NCI-H1694 treated with DMSO at 0.1 percent for 48 hours (cell line): Measurements from ENCODE around the gene SLC22A16.
"Not testable (repeated sequence)": the region's sequence is repeated elsewhere in the genome, so short reads cannot be mapped to it uniquely, and the experiment has no call there.

Experiments used
- DNase-seq: peaks from one replicate; lab custom pipeline; 2025; lab: John Stamatoyannopoulos, UW

SLC22A16 gene

GRCh38 chr6:110490110-110490509 lies 13.7 kb upstream of the SLC22A16 start:
- DNase-seq = no peak

- DNase-seq = no peak
Measured at GRCh38 chr6:110488606-110489190, 12.3 kb upstream of the SLC22A16 start.

DNA sequence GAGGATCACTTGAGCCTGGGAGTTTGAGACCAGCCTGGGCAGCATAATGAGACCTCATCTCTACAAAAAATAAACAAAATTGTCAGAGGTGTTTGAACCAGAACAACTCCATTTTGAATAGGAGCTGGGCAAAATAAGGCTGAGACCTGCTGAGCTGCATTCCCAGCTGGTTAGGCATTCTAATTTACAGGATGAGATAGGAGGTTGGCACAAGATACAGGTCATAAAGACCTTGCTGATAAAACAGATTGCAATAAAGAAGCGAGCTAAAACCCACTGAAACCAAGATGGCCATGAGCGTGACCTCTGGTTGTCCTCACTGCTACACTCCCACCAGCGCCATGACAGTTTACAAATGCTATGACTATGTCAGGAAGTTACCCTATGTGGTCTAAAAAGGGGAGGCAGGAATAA lies 11.6 kb upstream of the SLC22A16 start:
- DNase-seq = not testable (repeated sequence)

- DNase-seq = no peak
Measured at GRCh38 chr6:110486756-110487155, 10.3 kb upstream of the SLC22A16 start.

DNA sequence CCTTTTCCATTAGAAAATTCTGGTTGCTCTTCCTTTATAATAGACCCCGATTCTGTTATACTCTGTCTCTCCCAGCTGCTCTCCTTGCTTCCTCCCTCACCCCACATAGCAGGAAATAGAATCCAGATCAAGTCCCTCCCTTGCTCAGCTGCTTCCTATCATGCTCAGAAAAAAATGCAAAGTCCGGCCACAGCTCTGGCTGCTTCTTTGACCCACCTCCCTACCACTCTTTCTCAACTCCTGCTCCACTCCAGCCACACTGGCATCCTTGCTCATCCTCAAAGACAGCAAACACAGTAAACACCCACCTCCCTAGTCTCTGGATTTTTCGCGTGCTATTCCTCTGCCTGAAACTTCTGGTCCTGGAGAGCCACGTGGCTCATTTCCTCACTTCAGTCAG lies 9.1 kb upstream of the SLC22A16 start:
- no peak for DNase-seq

- DNase-seq = no peak
Measured at GRCh38 chr6:110484321-110484720, 7.9 kb upstream of the SLC22A16 start.

GRCh38 chr6:110482774-110483400 lies 6.5 kb upstream of the SLC22A16 start:
- no peak for DNase-seq

GRCh38 chr6:110481081-110481480 lies 4.7 kb upstream of the SLC22A16 start:
- DNase-seq = no peak

GRCh38 chr6:110475066-110475653 lies 1.3 kb downstream of the SLC22A16 start:
- no peak for DNase-seq

GRCh38 chr6:110474500-110474899 lies 1.9 kb downstream of the SLC22A16 start:
- DNase-seq = no peak

DNA sequence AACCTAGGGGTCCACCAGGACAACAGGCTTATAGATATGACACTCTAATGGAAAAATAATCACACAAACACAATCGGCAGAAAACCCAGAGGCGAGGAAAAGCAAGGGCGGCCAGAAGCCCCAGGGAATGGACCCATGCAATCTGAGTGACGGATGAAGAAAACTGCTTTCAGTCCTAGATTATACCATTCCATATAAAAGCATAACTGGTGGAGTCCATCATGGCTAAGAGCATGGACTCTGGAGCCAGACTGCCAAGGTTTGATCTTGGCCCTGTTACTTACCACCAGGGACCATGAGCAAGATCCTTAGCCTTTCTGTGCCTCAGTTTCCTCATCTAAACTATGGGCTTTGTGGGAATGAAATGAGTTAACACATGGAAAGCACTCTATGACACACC lies 3.7 kb downstream of the SLC22A16 start:
- DNase-seq = no peak

DNA sequence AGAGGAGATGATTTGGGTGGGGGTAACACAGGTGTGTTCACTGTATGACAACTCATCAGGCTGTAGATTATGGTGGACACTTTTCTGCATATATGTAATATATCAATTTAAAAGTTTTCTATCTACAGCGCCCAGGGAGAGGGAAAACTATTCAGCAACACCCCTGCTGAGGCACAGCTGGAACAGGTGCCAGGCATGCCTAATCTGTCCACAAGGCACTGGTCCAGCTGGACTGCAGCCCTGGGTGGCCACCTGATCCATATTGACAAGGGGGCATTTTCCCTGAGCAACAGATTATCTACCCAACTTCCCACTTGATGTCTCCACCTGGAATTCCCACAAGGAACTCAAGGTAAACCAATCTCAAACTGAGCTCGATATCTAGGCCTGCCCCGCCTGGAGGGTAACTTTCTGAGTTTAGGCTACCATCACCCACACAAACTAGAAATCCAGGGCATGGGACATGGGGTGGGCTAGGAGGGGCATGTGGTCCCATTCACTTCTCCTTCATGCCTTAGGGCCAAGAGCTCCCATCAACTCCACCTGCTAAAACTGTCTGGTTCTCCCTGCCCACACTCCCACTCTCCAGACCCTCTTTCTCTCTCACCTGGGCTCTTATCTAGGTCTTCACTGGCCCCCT lies 4.6 kb downstream of the SLC22A16 start:
- no peak for DNase-seq

DNA sequence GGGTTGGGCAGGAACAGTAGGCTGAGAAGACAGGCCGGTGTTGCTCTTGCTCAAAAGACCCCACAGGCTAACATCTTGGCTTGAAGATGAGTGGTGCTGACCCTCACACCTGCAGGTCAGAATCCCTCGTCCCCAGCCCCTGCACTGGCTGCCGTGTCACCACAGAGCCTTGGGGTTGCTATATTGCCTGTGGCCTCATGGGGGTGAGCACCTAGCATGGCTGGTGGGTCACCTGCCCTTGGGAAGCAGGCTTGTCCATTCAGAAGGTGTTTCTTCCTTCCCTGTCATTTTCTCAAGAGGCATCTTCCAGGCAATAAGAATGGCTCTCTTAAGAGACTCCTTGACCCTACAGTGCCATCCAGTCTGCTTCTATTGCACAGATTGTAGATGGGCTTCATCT lies 7.7 kb downstream of the SLC22A16 start:
- no peak for DNase-seq

DNA sequence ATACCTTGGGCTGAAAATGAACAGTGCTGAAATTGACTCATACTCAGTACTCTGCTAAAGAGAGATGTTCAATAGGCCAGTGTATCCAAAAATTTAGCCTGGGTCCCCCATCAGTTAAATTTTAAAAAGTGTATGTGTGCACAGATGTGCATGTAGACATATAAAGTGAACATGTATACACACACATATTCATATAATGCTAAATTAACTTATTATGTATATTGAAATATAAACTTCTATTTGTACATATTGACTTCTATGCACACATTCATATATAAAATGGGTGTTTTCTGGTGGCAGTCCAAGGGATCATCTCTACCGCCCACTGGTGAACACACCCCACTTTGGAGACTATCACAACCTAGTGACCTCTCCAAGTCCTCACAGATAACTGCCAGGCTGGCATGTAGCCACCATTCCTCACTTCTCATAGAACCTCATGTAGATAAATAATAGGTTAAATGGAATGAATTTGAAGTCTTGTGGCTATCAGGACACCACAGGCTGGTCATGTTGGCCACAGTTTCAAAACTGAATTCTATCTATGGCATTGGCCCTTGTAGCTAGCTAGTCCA lies 8.8 kb downstream of the SLC22A16 start:
- DNase-seq = no peak

GRCh38 chr6:110462884-110463481 lies 13.4 kb downstream of the SLC22A16 start:
- no peak for DNase-seq

- no peak for DNase-seq
Measured at GRCh38 chr6:110461376-110461775, 15.0 kb downstream of the SLC22A16 start.

- no peak for DNase-seq
Measured at GRCh38 chr6:110459137-110459536, 17.3 kb downstream of the SLC22A16 start.

- no peak for DNase-seq
Measured at GRCh38 chr6:110458476-110458875, 17.9 kb downstream of the SLC22A16 start.

- not testable (repeated sequence) for DNase-seq
Measured at GRCh38 chr6:110457567-110458175, 18.7 kb downstream of the SLC22A16 start.

DNA sequence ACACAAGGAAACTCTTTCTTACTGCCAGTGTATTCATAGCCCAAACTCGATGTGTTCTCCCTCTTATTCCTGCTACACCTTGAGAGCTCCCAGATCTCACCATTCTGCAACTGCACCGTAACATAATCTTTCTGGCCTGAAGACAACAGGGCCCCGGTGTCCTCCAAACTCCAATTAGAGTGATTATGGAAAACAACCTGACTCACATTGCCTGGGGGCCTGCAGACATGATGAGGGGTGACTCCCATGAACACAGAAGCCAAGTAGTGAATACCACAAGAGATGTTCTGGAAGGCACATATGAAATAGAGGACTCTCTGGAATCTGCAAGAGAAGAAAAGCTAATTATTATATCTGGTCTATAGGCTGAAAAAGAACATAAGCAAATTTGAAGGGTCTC lies 19.7 kb downstream of the SLC22A16 start:
- DNase-seq = no peak

- DNase-seq = no peak
Measured at GRCh38 chr6:110449541-110449895, 26.9 kb downstream of the SLC22A16 start.
